SHP77 (cell line): ENCODE measurements around the gene GNGT2.

Experiments
- DNase-seq, 2 experiments: peaks; one replicate each; lab custom pipeline; 2025; lab: John Stamatoyannopoulos, UW

GNGT2 gene

DNA sequence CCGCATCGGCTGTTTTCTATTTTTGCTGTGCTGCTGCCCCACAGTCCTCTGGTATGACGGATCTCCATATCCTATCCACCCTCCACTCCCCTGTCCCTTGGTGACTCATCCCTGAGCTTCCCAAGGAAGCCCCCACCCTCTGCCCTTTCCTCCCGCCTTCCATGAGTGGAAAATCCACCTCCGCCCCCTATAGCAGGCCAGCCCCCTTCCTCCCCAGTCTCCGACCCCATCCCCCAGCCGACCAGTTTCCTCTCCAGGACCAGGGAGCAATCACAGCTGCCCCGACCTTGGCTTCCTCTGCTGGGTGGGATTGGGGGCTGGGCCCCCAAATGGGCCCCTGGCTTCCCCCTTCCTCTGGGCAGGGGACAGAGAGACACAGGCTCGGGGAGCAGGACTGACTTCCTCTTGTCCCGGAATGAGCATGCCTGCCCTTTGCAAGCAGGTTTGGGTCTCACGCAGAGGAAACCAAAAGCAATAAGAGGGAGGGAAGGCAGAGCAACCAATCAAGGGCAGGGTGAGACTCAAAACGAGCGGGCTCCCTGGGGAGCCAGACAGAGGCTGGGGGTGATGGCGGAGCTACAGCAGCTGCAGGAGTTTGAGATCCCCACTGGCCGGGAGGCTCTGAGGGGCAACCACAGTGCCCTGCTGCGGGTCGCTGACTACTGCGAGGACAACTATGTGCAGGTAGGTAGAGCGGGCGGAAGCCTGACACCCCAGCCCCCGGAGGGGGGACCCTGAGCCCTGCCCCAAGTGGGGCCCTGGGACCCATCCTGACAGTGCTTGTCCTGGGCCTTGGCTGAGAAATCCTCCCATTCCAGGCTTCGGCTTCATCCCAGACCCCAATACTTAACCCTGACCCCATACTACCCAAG lies at the start of gene GNGT2, which contains the start of gene ABI3:
TSS of gene GNGT2 (minus strand) at position 417 of the 872 bp plus-strand sequence. CDS start 3,152 bp downstream, outside the sequence.
TSS of gene ABI3 (plus strand) at position 550 of the 872 bp plus-strand sequence. CDS start at position 568, 18 bp downstream.
- no peak for DNase-seq

DNA sequence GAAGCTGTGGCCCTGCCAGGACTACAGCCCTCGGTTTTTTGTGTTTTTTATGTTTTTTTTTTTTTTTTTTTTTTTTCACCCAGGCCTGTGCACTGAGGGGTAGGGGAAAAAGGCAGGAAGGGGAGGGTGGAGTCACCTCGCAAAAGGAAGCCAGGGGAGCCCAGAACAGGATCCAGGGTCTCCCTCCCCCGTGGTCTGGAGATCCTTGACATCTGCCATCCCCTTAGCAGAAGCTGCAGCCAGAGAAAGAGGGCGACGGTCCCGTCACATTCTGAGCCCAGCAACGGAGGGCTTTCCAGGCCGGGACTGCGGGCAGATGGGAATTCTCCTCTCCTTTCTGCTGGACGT lies 49.3 kb upstream of the GNGT2 start:
- DNase-seq, result no peak

DNA sequence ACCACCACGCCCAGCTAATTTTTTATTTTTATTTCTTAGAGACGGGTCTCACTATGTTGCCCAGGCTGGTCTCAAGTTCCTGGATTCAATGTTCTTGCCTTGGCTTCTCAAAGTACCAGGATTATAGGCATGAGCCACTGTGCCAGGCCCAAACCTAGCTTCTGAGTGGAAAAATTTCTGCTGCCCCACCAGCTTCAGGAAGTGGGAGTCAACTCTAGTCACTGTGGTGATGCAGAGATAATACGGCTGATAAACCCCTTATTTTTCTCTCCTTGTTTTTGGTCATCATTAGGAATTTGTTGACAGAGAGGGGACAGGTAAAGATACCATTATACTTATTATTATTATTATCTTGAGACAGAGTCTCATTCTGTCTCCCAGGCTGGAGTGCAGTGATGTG lies 48.0 kb upstream of the GNGT2 start:
- DNase-seq, result no peak

DNA sequence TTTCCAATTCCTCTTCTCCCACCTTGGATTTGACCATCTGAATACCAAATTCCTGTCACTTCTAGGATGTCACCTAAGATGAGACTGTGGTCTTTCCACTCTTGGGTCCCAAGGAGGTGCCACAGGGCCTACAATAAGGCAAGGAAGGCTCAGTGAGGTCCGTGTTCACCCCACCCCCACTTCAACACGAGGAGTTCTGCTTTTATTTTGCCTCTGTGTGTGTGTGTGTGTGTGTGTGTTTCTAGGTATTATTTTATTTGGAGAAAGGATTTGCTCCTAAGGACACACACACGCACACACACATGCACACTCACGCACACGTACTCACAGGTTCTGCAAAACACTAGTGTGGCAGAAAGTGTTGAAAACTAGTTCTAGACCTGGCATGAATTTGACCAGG lies 44.8 kb upstream of the GNGT2 start:
- no peak for DNase-seq

DNA sequence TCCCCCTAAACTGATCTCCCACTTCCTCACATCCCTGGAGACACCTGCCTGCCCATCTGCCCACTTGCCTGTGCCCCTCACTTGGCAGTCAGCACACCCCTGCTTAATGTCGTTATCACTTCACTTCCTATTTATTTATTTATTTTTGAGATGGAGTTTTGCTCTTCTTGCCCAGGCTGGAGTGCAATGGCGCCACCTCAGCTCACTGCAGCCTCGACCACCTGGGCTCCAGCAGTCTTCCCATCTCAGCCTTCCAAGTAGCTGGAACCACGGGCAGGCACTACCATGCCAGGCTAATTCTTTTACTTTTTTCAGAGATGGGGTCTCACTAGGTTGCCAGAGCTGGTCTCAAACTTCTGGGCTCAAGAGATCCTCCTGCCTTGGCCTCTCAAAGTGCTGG lies 43.7 kb upstream of the GNGT2 start:
- DNase-seq, result no peak

DNA sequence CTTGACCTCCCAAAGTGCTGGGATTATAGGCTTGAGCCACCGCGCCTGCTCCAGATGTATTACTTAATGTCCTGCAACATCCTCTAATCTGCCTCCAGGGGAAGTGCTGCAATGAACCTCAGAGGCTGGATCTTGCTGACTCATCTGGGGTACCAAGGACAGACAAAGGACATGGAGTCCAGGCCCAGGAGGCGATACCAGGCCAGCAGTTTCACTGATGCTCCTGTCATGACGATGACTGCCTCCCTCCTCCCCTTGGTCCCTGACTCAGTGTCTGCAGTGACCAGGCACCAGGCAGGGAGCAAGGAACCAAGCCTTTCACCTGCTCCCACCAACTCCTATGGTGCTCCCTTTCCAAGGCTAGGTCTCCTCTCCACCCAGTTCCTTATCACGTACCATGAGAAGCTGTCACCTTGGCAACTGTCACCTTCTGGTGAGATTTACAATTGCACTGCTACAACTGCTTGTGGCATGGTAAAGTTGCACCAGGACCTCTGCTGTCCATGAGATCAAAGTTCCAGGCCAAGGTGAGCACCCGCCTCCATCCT lies 41.8 kb upstream of the GNGT2 start:
- DNase-seq, result no peak

DNA sequence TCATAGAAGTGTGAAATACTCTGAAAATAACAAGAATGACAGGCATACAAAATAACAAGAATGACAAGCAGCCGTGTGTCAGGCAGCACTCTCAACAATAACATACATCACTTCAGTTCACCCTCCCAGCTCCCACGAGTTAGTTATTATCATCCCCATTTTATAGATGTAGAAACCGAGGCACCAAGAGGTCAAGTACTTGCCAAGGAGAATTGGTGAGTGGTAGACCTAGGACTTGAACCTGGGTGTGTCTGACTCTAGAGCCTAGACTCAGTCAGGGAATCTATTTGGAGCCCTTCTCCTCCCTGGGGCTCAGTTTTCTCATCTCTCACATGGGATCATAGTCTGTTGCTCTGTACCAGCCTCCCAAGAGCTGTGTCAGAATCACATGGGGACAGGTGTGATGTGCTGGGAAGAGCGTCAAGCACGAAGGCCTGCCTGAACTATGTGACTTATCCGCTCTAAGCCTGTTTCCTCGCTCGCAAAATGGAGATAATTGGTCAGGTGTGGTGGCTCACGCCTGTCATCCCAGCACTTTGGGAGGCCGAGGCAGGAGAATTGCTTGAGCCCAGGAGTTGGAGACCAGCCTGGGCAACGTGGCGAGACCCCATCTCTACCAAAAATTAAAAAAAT lies 39.6 kb upstream of the GNGT2 start:
- no peak for DNase-seq

DNA sequence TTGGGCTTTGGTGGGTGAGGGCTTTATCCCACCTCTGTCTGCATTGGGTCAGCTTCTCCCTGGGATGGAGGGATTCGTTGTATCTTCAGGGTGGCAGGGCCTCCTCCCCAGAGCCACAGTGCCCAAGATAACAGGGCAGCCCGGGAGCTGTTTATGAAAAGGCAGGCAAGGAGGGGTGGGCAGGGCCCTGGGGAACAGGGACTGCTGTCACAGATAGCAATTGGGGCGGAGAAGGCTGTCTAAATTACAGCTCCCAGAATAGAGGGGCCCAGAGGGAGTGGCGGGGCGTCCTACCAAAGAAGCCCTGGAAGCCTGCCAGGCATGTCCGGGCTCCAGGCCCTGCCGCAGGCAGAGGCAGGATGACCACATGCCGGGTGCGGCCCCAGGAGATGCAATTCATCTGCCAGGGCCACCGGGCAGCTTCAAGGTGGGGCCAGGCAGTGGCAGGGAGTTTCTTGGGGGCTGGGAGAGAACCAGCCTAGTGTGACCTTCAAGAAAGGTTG lies 39.0 kb upstream of the GNGT2 start:
- no peak for DNase-seq

DNA sequence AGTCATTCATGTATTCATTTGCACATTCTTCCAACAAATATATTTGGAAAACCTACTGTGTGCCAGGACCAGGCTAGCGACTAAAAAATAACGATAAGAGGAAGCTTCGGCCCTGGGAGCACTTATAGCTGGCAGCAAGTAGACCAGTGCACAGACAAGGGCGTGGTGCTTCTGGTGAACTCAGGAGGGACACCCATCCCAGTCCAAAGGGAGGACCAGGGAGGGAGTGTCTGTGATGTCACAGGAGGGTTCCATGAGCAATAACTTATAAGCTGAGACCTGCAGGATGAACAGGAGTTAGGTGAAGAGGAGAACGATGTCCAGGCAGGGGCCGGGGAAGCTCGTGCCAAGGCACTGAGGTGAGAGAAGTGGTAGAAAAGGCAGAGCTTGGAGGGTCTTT lies 37.6 kb upstream of the GNGT2 start:
- DNase-seq, result no peak

DNA sequence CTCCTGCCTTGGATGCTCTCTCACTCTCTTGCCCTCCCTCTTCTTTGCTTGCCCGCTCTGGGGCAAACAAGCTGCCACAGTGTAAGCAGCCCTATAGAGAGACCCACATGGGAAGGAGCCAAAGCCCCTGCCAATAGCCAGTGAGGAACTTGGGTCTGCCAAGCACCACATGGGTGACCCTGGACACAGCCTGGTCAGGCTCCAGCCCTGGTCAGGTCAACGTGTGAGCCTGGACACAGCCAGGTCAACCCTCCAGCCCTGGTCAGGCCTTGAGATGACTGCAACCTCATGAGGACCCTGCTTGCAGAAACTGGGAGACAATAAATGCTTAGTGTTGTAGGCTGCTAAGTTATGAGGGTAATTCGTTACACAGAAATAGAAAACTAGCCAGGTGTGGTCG lies 34.5 kb upstream of the GNGT2 start:
- DNase-seq, result no peak

DNA sequence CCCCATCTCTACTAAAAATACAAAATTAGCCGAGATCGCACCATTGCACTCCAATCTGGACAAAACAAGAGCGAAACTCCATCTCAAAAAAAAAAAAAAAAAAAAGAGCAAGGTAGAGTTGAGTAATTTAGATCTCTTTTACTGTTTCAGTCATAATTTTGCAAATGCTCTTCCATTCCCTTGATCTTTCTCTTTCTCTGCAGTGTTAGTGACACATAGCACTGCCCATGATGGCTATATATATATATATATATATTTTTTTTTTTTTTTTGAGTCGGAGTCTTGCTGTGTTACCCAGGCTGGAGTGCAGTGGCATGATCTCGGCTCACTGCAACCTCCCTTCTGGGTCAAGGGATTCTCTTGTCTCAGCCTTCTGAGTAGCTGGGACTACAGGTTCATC lies 32.4 kb upstream of the GNGT2 start:
- DNase-seq, result no peak

DNA sequence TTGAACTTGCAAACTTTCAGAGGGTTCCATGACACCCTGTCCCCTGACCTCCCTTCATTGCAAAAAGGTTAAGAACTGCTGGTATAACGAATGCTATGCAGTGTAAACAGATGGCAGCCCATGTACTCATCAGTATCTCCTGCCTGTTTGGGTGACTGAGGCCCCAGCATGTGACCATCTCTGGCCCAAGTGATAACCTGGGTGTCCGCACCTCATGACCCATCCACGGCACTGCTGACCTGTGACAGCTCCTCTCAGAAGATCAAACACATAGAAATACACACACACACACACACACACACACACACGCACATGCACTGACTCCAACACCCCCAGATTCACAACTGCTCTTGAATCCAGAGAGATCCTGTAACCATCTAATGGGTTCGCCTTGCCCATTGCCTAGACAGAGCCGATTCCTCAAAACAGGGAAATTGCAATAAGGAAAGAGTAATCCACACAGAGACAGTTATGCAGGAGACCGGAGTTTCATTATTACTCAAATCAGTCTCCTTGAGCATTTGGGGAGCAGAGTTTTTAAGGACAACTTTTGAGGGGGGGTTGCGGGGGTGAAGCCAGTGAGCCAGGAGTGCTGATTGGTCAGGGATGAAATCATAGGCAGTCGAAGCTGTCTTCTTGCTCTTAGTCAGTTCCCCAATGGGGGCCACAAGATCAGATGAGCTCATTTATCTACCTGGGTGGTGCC lies 31.5 kb upstream of the GNGT2 start:
- no peak for DNase-seq

DNA sequence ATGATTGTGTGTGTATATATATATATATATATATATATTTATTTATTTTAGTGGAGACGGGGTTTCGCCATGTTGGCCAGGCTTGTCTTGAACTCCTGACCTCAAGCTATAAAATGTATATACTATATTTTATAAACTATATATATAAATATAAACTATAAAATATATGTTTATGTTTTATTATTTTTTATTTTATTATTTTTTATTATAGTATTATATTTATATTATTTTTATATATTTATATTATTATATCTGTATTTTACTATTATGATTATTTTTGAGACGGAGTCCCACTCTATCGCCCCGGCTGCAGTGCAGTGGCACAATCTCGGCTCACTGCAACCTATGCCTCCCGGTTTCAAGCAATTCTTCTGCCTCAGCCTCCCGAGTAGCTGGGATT lies 30.7 kb upstream of the GNGT2 start:
- DNase-seq, result no peak

DNA sequence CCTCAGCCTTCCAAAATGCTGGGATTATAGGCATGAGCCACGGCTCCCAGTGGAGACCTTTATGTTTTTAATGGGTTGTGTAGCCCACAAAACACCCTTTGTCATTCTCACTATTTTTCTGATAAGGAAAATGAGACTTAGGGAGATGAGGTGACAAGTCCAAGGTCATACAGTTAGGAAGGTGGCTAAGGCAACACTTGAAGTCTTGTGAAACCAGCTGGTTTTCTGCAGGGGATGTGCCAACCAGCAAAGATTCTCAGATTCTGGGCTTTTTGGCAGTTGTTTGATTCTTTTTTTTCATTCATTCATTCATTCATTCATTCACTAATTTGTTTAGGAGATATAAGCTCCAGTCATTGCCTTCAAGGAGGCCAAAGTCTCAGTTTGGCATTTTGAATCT lies 30.2 kb upstream of the GNGT2 start:
- no peak for DNase-seq

DNA sequence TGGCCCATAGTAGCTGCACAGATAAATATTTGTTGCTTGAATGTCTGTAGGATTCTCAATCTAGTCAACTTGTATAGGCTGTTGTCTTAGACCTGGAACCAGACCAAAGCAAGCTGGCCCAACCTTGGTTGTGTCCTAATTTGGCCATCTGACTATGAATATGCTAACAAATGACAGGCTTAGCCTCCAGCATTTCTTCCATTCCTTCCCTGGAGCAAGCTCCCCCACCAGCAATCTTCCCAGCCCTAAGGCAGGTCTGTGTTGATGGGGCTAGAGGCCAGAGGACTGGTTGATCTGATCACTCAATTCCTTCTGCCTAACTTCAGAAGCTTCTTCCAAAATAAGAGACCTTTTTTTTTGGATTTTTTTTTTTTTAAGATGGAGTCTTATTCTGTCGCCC lies 29.6 kb upstream of the GNGT2 start:
- DNase-seq, result no peak

DNA sequence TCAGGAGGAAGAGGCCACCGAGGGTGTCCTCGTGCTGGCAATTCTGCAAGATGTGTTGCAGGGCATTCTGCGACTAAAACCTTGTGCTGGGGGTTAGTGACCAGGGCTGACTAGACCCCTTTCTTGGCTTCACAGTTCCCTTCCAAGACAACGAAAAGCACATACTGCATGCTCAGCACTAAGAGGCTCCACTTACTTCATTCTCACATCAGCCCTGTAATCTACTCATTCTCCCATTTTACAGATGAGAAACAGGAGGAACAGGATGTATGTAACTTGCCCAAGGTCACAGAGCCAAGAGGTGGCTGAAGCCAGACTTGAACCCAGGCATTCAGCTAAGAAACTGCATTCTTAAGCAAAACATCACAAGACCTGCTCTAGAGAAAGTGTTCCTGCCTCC lies 25.5 kb upstream of the GNGT2 start:
- DNase-seq, result no peak

DNA sequence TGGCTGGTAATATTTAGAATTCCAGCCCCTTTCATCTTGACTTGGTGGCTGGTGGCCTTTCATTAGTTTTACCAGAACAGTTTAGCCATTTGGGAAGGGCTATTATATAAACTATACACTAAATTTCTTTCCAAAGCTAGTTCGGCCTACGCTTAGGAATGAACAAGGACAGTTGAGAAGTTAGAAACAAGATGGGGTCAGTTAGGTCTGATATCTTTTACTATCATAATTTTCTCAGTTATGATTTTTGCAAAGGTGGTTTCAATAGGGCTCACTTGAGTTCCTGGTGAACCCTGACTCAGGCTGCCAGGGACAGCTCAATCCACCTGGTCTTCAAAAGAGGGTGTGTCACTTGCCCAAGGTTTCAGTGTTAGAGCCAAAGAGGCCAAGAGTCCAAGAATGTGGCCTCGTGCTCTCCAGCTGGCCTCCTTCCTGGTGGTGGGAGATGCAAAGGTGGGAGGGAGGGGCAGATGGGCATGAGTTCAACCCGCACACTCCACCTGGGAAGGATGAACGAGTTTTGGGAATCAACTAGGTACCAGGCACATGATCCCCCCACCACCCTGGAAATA lies 24.2 kb upstream of the GNGT2 start:
- no peak for DNase-seq

DNA sequence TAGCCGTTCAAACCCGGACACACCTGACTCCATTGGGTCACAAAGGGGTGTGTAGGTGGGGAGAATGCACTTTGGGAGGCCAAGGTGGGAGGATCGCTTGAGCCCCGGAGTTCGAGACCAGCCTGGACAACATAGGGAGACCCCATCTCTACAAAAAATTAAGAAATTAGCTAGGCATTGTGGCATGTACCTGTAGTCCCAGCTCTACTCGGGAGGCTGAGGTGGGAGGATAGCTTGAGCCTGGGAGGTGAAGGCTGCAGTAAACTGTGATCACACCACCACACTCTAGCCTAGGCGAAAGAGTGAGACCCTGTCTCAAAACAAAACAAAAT lies 21.2 kb upstream of the GNGT2 start:
- DNase-seq, result no peak

DNA sequence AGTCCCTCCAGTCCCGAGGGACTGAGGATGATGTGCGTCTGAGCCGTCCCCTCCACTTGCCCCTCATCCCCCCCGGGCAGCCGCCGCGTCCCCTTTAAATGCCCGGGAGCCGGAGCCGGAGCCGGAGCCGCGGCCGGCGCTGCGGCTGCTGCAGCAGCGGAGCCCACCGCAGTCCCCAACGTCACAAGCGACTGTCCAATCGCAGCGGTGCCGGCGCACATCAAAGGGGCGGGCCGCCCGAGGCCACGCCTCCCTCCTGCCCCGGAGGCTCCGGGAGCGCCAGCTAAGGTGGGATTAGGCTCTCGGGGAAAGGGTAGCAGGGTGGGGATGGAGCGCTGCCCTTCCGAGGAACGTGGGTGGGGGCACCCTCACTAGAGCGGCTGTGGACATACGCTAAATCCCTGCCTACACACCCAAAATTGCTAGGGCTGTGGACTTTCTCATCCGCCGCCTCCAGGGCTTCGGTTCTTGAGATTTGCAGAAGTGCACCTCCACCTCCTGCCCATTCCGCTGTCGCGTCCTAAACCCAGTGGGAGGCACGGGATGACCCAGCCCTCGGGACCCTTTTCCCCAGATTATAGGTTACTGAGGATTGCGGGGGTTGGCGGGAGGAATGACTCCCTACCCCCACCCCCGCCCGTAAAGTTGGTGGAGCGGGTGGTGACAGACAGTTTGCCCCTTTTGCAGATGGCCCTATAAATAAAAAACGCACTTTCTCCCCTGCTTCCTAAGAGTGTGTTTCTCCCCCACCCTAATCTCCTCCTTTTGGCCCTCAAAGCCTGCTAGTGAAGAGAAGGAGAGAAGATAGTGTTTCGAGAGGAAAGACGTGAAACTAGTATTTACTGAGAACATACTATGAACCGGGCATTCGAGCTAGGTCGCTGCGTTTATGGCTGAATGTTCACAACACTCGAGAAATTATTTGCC lies 20.5 kb upstream of the GNGT2 start, which contains the start of gene PHOSPHO1:
TSS of gene PHOSPHO1 (minus strand) at position 152 of the 927 bp plus-strand sequence. CDS start 4,096 bp downstream, outside the sequence.
- peak; percentile 63 to 83 for DNase-seq

DNA sequence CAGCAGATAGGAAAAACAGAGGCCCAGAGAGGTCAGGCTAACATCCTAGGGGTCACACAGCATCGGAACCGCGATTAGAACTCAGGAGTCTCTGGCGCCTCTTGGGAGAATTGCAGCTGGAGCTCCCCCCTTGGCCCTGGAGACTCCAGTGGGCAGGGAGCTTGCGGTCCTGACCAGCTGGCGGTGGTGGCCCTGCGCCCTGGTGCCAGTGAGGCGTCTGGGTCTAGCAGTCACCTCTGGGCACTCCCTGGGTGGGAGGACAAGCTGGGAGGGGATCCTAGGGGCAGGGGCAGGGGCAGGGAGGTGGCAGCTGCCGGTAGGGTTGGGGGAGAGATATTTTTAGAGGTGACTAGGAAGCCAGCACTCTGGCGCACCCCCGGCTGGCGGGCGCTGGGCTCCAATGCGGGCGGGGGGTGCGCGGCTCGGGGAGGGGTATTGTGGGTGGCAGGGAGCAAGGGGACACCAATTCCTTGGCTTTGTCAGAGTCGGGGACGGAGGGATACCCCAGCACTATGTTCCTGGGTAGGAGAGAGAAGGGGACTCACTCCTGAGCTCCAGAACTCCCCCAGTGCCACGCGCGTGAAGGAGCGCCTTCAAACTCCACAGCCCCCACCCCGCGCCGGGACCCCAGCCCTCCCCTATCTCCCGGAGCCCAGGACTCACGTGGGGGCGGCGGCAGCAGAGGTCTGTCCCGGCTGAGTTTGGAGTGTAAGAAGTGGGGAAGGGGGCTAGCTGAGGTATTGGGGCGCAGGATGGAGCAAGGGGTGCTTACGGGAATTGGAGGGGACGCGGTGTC lies 19.6 kb upstream of the GNGT2 start:
- DNase-seq, result no peak
